Measurements from ENCODE around the gene ABCA2.

DNA sequence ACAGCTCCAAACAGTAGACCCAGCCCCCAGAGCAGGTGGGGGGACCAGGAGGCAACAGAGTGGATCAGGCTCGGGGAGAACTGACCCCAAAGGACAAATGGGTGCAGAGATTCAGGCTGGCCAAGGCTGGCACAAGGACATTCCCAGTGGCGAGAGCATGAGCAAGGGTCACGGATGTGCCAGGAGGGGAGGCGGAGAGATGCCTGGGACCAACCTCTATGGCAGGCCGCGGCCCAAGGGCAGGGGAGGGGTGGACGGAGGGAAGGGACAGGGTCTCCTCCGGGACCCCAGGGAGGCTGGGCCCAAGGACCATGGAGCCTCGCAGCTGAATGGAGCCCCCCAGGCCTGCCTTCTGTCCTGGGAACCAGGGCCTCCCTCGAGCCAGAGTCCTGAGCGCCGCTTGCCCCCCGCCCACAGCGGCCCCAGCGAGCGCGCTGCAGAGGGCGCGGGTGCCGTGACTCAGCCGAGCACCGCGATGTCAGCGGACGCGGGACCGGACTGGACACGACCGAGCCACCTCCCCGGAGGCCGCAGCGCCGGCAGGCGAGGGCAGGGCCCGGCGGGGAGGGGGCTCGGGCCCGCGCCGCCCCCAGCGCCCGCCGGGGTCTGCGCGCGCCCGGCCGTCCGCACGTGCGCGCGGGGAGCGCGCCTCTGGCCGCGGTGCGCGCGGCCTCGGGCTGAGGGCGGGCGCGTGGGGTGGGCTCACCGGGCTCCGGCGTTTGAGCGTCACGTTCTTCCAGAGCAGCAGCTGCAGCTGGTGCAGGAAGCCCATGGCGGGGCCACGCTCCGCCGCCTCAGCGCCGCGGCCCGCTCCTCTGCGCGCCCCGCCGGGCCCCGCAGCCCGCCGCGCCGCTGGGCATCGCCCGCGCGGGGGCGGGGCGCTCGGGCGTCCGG lies at the start of gene ABCA2:
- TF ChIP-seq POLR2AphosphoS5 (IDR thresholded peaks at IDR 0.05; ENCODE audit: low read depth, low read length) (no peak), POLR2A (IDR thresholded peaks at IDR 0.05; ENCODE audit: low read depth, low read length) (no peak)
